PC-3 (cell line): ENCODE results near the gene PRB4.

Experiments
- CTCF ChIP-seq: fragments of 300-600 bp; sonication (generic); conservative IDR thresholded peaks from 2 replicates; pipeline ENCODE4 v1.5.1; 2017; ENCODE audit warnings: antibody characterized with exemption, low read depth, mild to moderate bottlenecking, low read length
- EZH2 ChIP-seq: fragments of 300-600 bp; sonication (generic); IDR thresholded peaks from one replicate; pipeline ENCODE4 v1.6.1; 2017; ENCODE audit warnings: antibody characterized with exemption, mild to moderate bottlenecking, low read length; ENCODE audit not compliant: unreplicated experiment
- EZH2phosphoT487 ChIP-seq: fragments of 300-600 bp; sonication (generic); IDR thresholded peaks from 2 replicates; pipeline ENCODE4 v1.6.1; 2018; ENCODE audit warnings: mild to moderate bottlenecking, antibody characterized with exemption, low read length, borderline replicate concordance

DNA sequence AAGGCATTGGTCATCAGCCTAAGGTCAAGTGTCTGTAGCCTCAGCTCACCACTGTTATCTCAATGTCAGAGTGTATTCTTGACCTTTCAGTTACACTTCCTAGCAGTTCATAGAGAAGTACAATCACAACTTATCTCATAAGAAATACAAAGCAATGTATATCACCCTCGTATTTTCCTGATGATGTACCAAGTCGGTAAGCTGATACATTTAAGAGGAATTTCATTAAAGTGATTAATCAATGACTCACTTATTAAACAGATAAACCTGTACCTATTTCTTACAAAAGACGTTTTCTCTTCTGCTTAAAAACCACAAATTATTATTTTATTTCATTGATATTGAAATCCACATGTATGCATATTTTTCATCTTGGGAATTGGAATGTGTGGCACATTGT lies 36.8 kb downstream of the PRB4 start:
- no peak for TF ChIP-seq CTCF
- no peak for TF ChIP-seq EZH2
- TF ChIP-seq EZH2phosphoT487, result no peak
